Stimulated activated CD8-positive, alpha-beta memory T cell treated with anti-CD3 and anti-CD28 coated beads, Interleukin-4, amount 100 ng/mL, for 48 hours (primary cell): ENCODE measurements around the gene CAMKK2.
"Not testable (repeated sequence)": the region's sequence is repeated elsewhere in the genome, so short reads cannot be mapped to it uniquely, and the experiment has no call there.

Experiments used
- DNase-seq: peaks from one replicate; pipeline ENCODE4 v3.0.0-alpha.2; 2020

CAMKK2 gene

GRCh38 chr12:121278169-121279070 lies 18.1 kb downstream of the CAMKK2 start:
- no peak for DNase-seq

GRCh38 chr12:121277374-121277759 lies 19.1 kb downstream of the CAMKK2 start:
- DNase-seq: no peak

- DNase-seq: no peak
Measured at GRCh38 chr12:121274036-121274763, 22.3 kb downstream of the CAMKK2 start.

- DNase-seq: no peak
Measured at GRCh38 chr12:121273364-121273896, 23.1 kb downstream of the CAMKK2 start.

- DNase-seq: no peak
Measured at GRCh38 chr12:121267822-121268221, 28.7 kb downstream of the CAMKK2 start.

GRCh38 chr12:121264951-121265515 lies 31.5 kb downstream of the CAMKK2 start:
- no peak for DNase-seq

GRCh38 chr12:121264135-121264534 lies 32.4 kb downstream of the CAMKK2 start:
- no peak for DNase-seq

GRCh38 chr12:121263206-121263935 lies 33.1 kb downstream of the CAMKK2 start:
- no peak for DNase-seq

GRCh38 chr12:121261398-121261797 lies 35.1 kb downstream of the CAMKK2 start:
- DNase-seq: no peak

- DNase-seq: no peak
Measured at GRCh38 chr12:121260091-121260490, 36.4 kb downstream of the CAMKK2 start.

- no peak for DNase-seq
Measured at GRCh38 chr12:121259074-121259473, 37.4 kb downstream of the CAMKK2 start.

- DNase-seq: not testable (repeated sequence)
Measured at GRCh38 chr12:121257704-121258449, 38.6 kb downstream of the CAMKK2 start.

- DNase-seq: no peak
Measured at GRCh38 chr12:121255433-121255832, 41.1 kb downstream of the CAMKK2 start.

- no peak for DNase-seq
Measured at GRCh38 chr12:121253638-121254335, 42.7 kb downstream of the CAMKK2 start.

GRCh38 chr12:121252712-121253345 lies 43.7 kb downstream of the CAMKK2 start:
- DNase-seq: no peak

GRCh38 chr12:121251838-121252237 lies 44.7 kb downstream of the CAMKK2 start:
- DNase-seq: no peak

- DNase-seq: no peak
Measured at GRCh38 chr12:121250359-121250758, 46.1 kb downstream of the CAMKK2 start.

GRCh38 chr12:121248622-121249021 lies 47.9 kb downstream of the CAMKK2 start:
- no peak for DNase-seq

- DNase-seq: no peak
Measured at GRCh38 chr12:121246893-121247557, 49.5 kb downstream of the CAMKK2 start.

- no peak for DNase-seq
Measured at GRCh38 chr12:121245951-121246350, 50.6 kb downstream of the CAMKK2 start.
